ENCODE results near the gene ATXN7.

The ATXN7 gene

GRCh38 chr3:64019271-64019670 lies 155.6 kb downstream of the ATXN7 start:
- DNase-seq (ENCODE audit: low spot score), result no peak

GRCh38 chr3:64019879-64020278 lies 156.2 kb downstream of the ATXN7 start:
- no peak for DNase-seq (ENCODE audit: low spot score)

- DNase-seq (ENCODE audit: low spot score), result no peak
Measured at GRCh38 chr3:64021922-64022321, 158.3 kb downstream of the ATXN7 start.

- no peak for DNase-seq (ENCODE audit: low spot score)
Measured at GRCh38 chr3:64022451-64023186, 159.0 kb downstream of the ATXN7 start.

GRCh38 chr3:64023187-64023860 lies 159.7 kb downstream of the ATXN7 start, which contains the start of gene PSMD6:
Gene PSMD6 (minus strand): TSS chr3:64023494. CDS start chr3:64023419, 75 bp downstream.
- peak; percentile 80 for DNase-seq (ENCODE audit: low spot score)

- no peak for DNase-seq (ENCODE audit: low spot score)
Measured at GRCh38 chr3:64023861-64024223, 160.2 kb downstream of the ATXN7 start.

GRCh38 chr3:64026346-64026745 lies 162.7 kb downstream of the ATXN7 start:
- DNase-seq (ENCODE audit: low spot score), result no peak

- DNase-seq (ENCODE audit: low spot score), result peak; percentile 88
Measured at GRCh38 chr3:64027658-64028057, 164.0 kb downstream of the ATXN7 start.

- no peak for DNase-seq (ENCODE audit: low spot score)
Measured at GRCh38 chr3:64028754-64029153, 165.1 kb downstream of the ATXN7 start.

GRCh38 chr3:64029287-64029686 lies 165.6 kb downstream of the ATXN7 start:
- no peak for DNase-seq (ENCODE audit: low spot score)

GRCh38 chr3:64030741-64031140 lies 167.1 kb downstream of the ATXN7 start:
- peak; percentile 65 for DNase-seq (ENCODE audit: low spot score)

- no peak for DNase-seq (ENCODE audit: low spot score)
Measured at GRCh38 chr3:64031540-64032508, 168.2 kb downstream of the ATXN7 start.

- DNase-seq (ENCODE audit: low spot score), result no peak
Measured at GRCh38 chr3:64033069-64033468, 169.4 kb downstream of the ATXN7 start.

- DNase-seq (ENCODE audit: low spot score), result no peak
Measured at GRCh38 chr3:64037084-64037483, 173.4 kb downstream of the ATXN7 start.

- DNase-seq (ENCODE audit: low spot score), result peak; percentile 67
Measured at GRCh38 chr3:64038253-64038767, 174.6 kb downstream of the ATXN7 start.

- no peak for DNase-seq (ENCODE audit: low spot score)
Measured at GRCh38 chr3:64039332-64039731, 175.7 kb downstream of the ATXN7 start.

- no peak for DNase-seq (ENCODE audit: low spot score)
Measured at GRCh38 chr3:64039981-64040733, 176.5 kb downstream of the ATXN7 start.

GRCh38 chr3:64042952-64043351 lies 179.3 kb downstream of the ATXN7 start:
- DNase-seq (ENCODE audit: low spot score), result no peak

GRCh38 chr3:64046592-64046991 lies 182.9 kb downstream of the ATXN7 start:
- DNase-seq (ENCODE audit: low spot score), result no peak

- no peak for DNase-seq (ENCODE audit: low spot score)
Measured at GRCh38 chr3:64046996-64047594, 183.4 kb downstream of the ATXN7 start.

GRCh38 chr3:64047787-64048186 lies 184.1 kb downstream of the ATXN7 start:
- DNase-seq (ENCODE audit: low spot score), result no peak

Measured in SK-N-DZ (cell line).